Measurements from ENCODE around the gene CCL14.

DNA sequence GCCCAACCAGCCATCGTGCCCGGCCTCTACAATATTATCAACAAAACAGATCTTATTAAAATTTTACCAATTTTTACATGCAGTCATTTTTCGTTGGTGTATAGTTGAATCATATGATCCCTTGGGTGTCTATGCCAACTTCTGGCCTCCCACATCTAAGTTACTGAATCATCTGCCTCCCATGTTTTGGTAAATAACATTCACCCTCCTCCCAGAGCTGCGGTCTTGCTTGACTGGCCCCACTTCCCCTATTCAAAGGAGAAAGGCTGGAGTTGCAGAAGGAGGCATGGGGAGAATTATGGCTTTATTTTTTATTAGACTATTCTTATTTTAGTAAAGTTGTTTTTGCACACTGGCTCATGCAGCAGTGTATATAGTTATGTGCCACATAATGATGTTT is 49.7 kb upstream of the CCL14 start:
- TF ChIP-seq CTCF (optimal IDR thresholded peaks at IDR 0.05 in 1 of 3, IDR thresholded peaks at IDR 0.05 in 1 of 3, conservative IDR thresholded peaks at IDR 0.05 in 1 of 3; ENCODE audit: extremely low read depth in 1 of 3, insufficient read depth in 2 of 3, low read length in 3 of 3): no peak
- TF ChIP-seq EZH2 (IDR thresholded peaks at IDR 0.05; ENCODE audit: low read length): no peak
